IMR-90 (cell line): ENCODE measurements around the gene RHOXF2. TPM values are rescaled to one million over a fixed set of nuclear protein-coding genes. Genes with fewer than 3 reads are reported as not detected.

ENCODE experiments used
- ATAC-seq: fragments of 200-7000 bp; cut with Tn5 transposase; 2 replicates; pipeline ENCODE4 v1.9.1; 2020; ENCODE audit warnings: low read depth, mild to moderate bottlenecking, moderate library complexity
- BruUV-seq: library from RNA; stranded (reverse); fragments of 400-500 nt; replicated peaks from 2 replicates; lab custom pipeline; 2021; lab: Mats Ljungman, UMichigan
- CTCF ChIA-PET: fragments of 300-600 bp; formaldehyde crosslinking; extraction: SDS; loops from one replicate; lab custom pipeline; 2021; ENCODE audit warnings: antibody characterized with exemption; lab: Yijun Ruan, JAX
- POLR2A ChIA-PET: fragments of 300-600 bp; sonication (Branson Sonifier 250); formaldehyde crosslinking; loops from one replicate; lab custom pipeline; 2022; ENCODE audit warnings: antibody characterized with exemption; ENCODE audit not compliant: unreplicated experiment; lab: Charles Lee
- DNase-seq: peaks from one replicate; pipeline ENCODE4 v3.0.0; 2013
- H2AFZ ChIP-seq: replicated peaks from 2 replicates; pipeline ENCODE3; 2013; ENCODE audit warnings: low read length, mild to moderate bottlenecking; ENCODE audit not compliant: poor library complexity
- H2AK5ac ChIP-seq: 2 replicates; pipeline ENCODE4 v1.6.1; 2013; ENCODE audit warnings: low read depth, low read length, inconsistent platforms
- H2AK9ac ChIP-seq: replicated peaks from 2 replicates; pipeline ENCODE3; 2013; ENCODE audit warnings: mild to moderate bottlenecking, low read depth, low read length, moderate library complexity; ENCODE audit not compliant: poor library complexity
- H2BK120ac ChIP-seq: 2 replicates; pipeline ENCODE4 v1.6.1; 2013; ENCODE audit warnings: low read depth, low read length, inconsistent platforms
- H2BK15ac ChIP-seq: 3 replicates; pipeline ENCODE4 v1.6.1; 2013; ENCODE audit warnings: low read depth, low read length, inconsistent platforms
- H2BK20ac ChIP-seq: 2 replicates; pipeline ENCODE4 v1.6.1; 2013; ENCODE audit warnings: low read depth, mild to moderate bottlenecking, inconsistent platforms, low read length, moderate library complexity
- H2BK5ac ChIP-seq: 2 replicates; pipeline ENCODE4 v1.6.1; 2013; ENCODE audit warnings: mild to moderate bottlenecking, low read depth, low read length, inconsistent platforms; ENCODE audit not compliant: poor library complexity, severe bottlenecking
- H3K14ac ChIP-seq: replicated peaks from 2 replicates; pipeline ENCODE4 v1.6.1; 2013; ENCODE audit warnings: low read depth, low read length, inconsistent platforms
- H3K18ac ChIP-seq: 2 replicates; pipeline ENCODE4 v1.6.1; 2013; ENCODE audit warnings: low read depth, low read length, control low read depth
- H3K23ac ChIP-seq: 2 replicates; pipeline ENCODE4 v1.6.1; 2013; ENCODE audit warnings: low read depth, low read length, inconsistent platforms
- H3K27ac ChIP-seq: 2 replicates; pipeline ENCODE4 v1.5.1; 2013; ENCODE audit warnings: mild to moderate bottlenecking, control low read depth, low read length; ENCODE audit not compliant: insufficient read depth
- H3K27me3 ChIP-seq: 2 replicates; pipeline ENCODE4 v1.6.1; 2013; ENCODE audit warnings: low read length; ENCODE audit not compliant: control insufficient read depth, insufficient read depth
- H3K36me3 ChIP-seq: 2 replicates; pipeline ENCODE4 v1.6.1; 2013; ENCODE audit warnings: low read length, mixed read lengths; ENCODE audit not compliant: control insufficient read depth, insufficient read depth
- H3K4ac ChIP-seq: 2 replicates; pipeline ENCODE4 v1.6.1; 2013; ENCODE audit warnings: low read depth, low read length, inconsistent platforms
- H3K4me1 ChIP-seq: 2 replicates; pipeline ENCODE4 v1.6.1; 2013; ENCODE audit warnings: low read length, mixed read lengths; ENCODE audit not compliant: control insufficient read depth, insufficient read depth
- H3K4me2 ChIP-seq: 2 replicates; pipeline ENCODE4 v1.6.1; 2013; ENCODE audit warnings: low read depth, mild to moderate bottlenecking, control low read depth, low read length, moderate library complexity
- H3K4me3 ChIP-seq: 2 replicates; pipeline ENCODE4 v1.5.1; 2013; ENCODE audit warnings: low read depth, mild to moderate bottlenecking, control low read depth, low read length, moderate library complexity; ENCODE audit not compliant: insufficient read depth
- H3K56ac ChIP-seq: 2 replicates; pipeline ENCODE4 v1.6.1; 2013; ENCODE audit warnings: low read length, inconsistent platforms; ENCODE audit not compliant: insufficient read depth; ENCODE audit errors: extremely low read depth
- H3K79me1 ChIP-seq, 2 experiments: 2 replicates each; pipeline ENCODE4 v1.6.1; 2013; ENCODE audit warnings: low read length in 2 of 2, inconsistent platforms in 1 of 2, low read depth in 1 of 2
- H3K9ac ChIP-seq: 2 replicates; pipeline ENCODE4 v1.6.1; 2013; ENCODE audit warnings: low read depth, low read length, control low read depth
- H3K9me1 ChIP-seq: 2 replicates; pipeline ENCODE4 v1.6.1; 2013; ENCODE audit warnings: low read length, inconsistent platforms; ENCODE audit not compliant: insufficient read depth
- H3K9me3 ChIP-seq: 2 replicates; pipeline ENCODE4 v1.6.1; 2013; ENCODE audit warnings: low read length; ENCODE audit not compliant: control insufficient read depth, insufficient read depth
- H4K20me1 ChIP-seq: 2 replicates; pipeline ENCODE4 v1.6.1; 2013; ENCODE audit warnings: low read length, inconsistent platforms; ENCODE audit not compliant: insufficient read depth
- H4K5ac ChIP-seq: 2 replicates; pipeline ENCODE4 v1.6.1; 2013; ENCODE audit warnings: mild to moderate bottlenecking, low read depth, low read length, control low read depth
- H4K8ac ChIP-seq, 2 experiments: 2 replicates each; pipeline ENCODE4 v1.6.1; 2013; ENCODE audit warnings: low read depth in 2 of 2, low read length in 2 of 2, control low read depth in 1 of 2, inconsistent platforms in 1 of 2
- H4K91ac ChIP-seq: 2 replicates; pipeline ENCODE4 v1.6.1; 2013; ENCODE audit warnings: low read depth, low read length, inconsistent platforms; ENCODE audit not compliant: insufficient read depth
- CEBPB ChIP-seq: IDR thresholded peaks from 2 replicates; pipeline ENCODE4 v1.6.1; 2012; ENCODE audit warnings: low read depth, low read length, improper control_type of control experiment
- CHD1 ChIP-seq: IDR thresholded peaks from 2 replicates; pipeline ENCODE4 v1.6.1; 2012; ENCODE audit warnings: low read depth, low read length, improper control_type of control experiment
- CTCF ChIP-seq: conservative IDR thresholded peaks from 2 replicates; pipeline ENCODE4 v1.5.1; 2012; ENCODE audit warnings: mild to moderate bottlenecking, low read depth, low read length, improper control_type of control experiment
- ELK1 ChIP-seq: fragments of 150-350 bp; IDR thresholded peaks from 2 replicates; pipeline ENCODE4 v1.6.1; 2016; ENCODE audit warnings: low read depth, mild to moderate bottlenecking, low read length, moderate library complexity, borderline replicate concordance
- FOS ChIP-seq: fragments of 150-350 bp; IDR thresholded peaks from 2 replicates; pipeline ENCODE4 v1.6.1; 2016; ENCODE audit warnings: low read depth, low read length
- MAFK ChIP-seq: IDR thresholded peaks from 2 replicates; pipeline ENCODE4 v1.6.1; 2012; ENCODE audit warnings: low read depth, low read length, improper control_type of control experiment
- MAZ ChIP-seq: IDR thresholded peaks from 2 replicates; pipeline ENCODE4 v1.6.1; 2012; ENCODE audit warnings: low read depth, mild to moderate bottlenecking, low read length, improper control_type of control experiment, moderate library complexity, borderline replicate concordance
- NFE2L2 ChIP-seq: fragments of 150-350 bp; IDR thresholded peaks from 2 replicates; pipeline ENCODE4 v1.6.1; 2016; ENCODE audit warnings: low read depth, mild to moderate bottlenecking, low read length
- POLR2A ChIP-seq: IDR thresholded peaks from 2 replicates; pipeline ENCODE4 v1.6.1; 2012; ENCODE audit warnings: mild to moderate bottlenecking, low read depth, low read length
- RAD21 ChIP-seq: IDR thresholded peaks from 2 replicates; pipeline ENCODE4 v1.6.1; 2012; ENCODE audit warnings: low read length, improper control_type of control experiment
- RCOR1 ChIP-seq: IDR thresholded peaks from 2 replicates; pipeline ENCODE4 v1.6.1; 2012; ENCODE audit warnings: mild to moderate bottlenecking, low read length, improper control_type of control experiment; ENCODE audit not compliant: insufficient replicate concordance
- RFX5 ChIP-seq: IDR thresholded peaks from 2 replicates; pipeline ENCODE4 v1.8.0; 2012; ENCODE audit warnings: low read depth, mild to moderate bottlenecking, low read length, moderate library complexity
- SMC3 ChIP-seq: fragments of 150-350 bp; IDR thresholded peaks from 2 replicates; pipeline ENCODE4 v1.6.1; 2016; ENCODE audit warnings: low read depth, mild to moderate bottlenecking, antibody characterized with exemption, low read length, moderate library complexity
- USF2 ChIP-seq: fragments of 150-350 bp; IDR thresholded peaks from 2 replicates; pipeline ENCODE4 v1.6.1; 2017; ENCODE audit warnings: mild to moderate bottlenecking, antibody characterized with exemption, low read length, low read depth
- WGBS, 2 experiments: methylation state at CpG; one replicate each; pipeline versions ENCODE4 v1.1.5 to v1.1.7; 2013; ENCODE audit warnings: missing lambda C conversion rate in 2 of 2; ENCODE audit not compliant: insufficient read length in 1 of 2; ENCODE audit errors: extremely low coverage in 2 of 2; 5-methylcytosine and 5-hydroxymethylcytosine counted together
- dilution Hi-C: fragments of 300-500 bp; cut with HindIII; formaldehyde crosslinking; loops from one replicate; pipeline ENCODE4 v1.14.3; 2018; ENCODE audit warnings: low sequenced_read_pairs; ENCODE audit not compliant: unreplicated experiment
- in situ Hi-C: fragments of 300-500 bp; cut with MboI; formaldehyde crosslinking; loops from 3 replicates; pipeline ENCODE4 v1.14.3; 2019; ENCODE audit warnings: low sequenced_read_pairs, inconsistent platforms, mixed read lengths
- intact Hi-C: fragments of 100-400 bp; cut with micrococcal nuclease; formaldehyde crosslinking; loops from 2 replicates; pipeline ENCODE4 v1.10.0; 2022
- polyA plus RNA-seq, 3 experiments: library from polyadenylated mRNA; depleted of rRNA; stranded (reverse); fragments of >200 nt; gene quantifications; 2 replicates each; pipeline ENCODE4 v1.2.3, GENCODE V29; 2012; ENCODE audit warnings: low replicate concordance in 1 of 3
- total RNA-seq: library from RNA; depleted of rRNA; stranded (reverse); fragments of >200 nt; gene quantifications from 2 replicates; pipeline ENCODE4 v1.2.3, GENCODE V29; 2012

RHOXF2 gene
- total and polyA plus RNA-seq, 2 of the 4 experiments (the other 2 are of a cell fraction): not detected

- Histone ChIP-seq H4K20me1 (no peaks in the 10 kb centered on the region), H2AFZ (no peak overlapping the region), H3K14ac (no peak overlapping the region), H3K23ac (no peak overlapping the region), H3K36me3 (no peaks in the 10 kb centered on the region), H2BK20ac (no peak overlapping the region), H3K27me3 (no peaks in the 10 kb centered on the region), H3K9ac (no peak overlapping the region), H3K9me3 (no peaks in the 10 kb centered on the region), H3K4me1 (no peaks in the 10 kb centered on the region), H3K9me1 (no peaks in the 10 kb centered on the region), H3K79me1 (no peaks in the 10 kb centered on the region), H4K5ac (no peak overlapping the region), H3K4ac (no peak overlapping the region), H2AK9ac (no peak overlapping the region), H4K91ac (no peak overlapping the region), H2BK15ac (no peak overlapping the region), H2BK120ac (no peak overlapping the region), H2BK5ac (no peak overlapping the region), H3K27ac (no peak overlapping the region), H3K4me3 (no peak overlapping the region), H4K8ac (no peak overlapping the region), H3K4me2 (no peak overlapping the region), H2AK5ac (no peak overlapping the region), H3K18ac (no peak overlapping the region), H3K56ac (no peak overlapping the region)
- BruUV-seq: no TSS peak
- ChIA-PET POLR2A (no interaction called here), CTCF (no interaction called here)
- no peak for TF ChIP-seq CEBPB
- no peak for TF ChIP-seq RFX5
- no peak for TF ChIP-seq NFE2L2
- no peak for TF ChIP-seq FOS
- no peak for TF ChIP-seq CTCF
- TF ChIP-seq MAFK: no peak
- TF ChIP-seq POLR2A: no peak
- TF ChIP-seq RAD21: no peak
- TF ChIP-seq MAZ: no peak
- TF ChIP-seq RCOR1: no peak
- TF ChIP-seq SMC3: no peak
- no peak for TF ChIP-seq USF2
- no peak for TF ChIP-seq ELK1
- no peak for TF ChIP-seq CHD1
- DNase-seq (no peak), ATAC-seq (no peak)
- in situ Hi-C loops (loop anchor here (25.0 kb wide), 1 partner anchor 174 kb away; no protein-coding TSS in a partner anchor), intact Hi-C loops (no loop called here), dilution Hi-C loops (no loop called here)
- WGBS, 2 experiments: 61% methylated on average over 2 of the region's 6 CpGs; no CpG with 5 or more reads in 1 of the 2 experiments
Measured at GRCh38 chrX:120136128-120136527, 22.3 kb upstream of the RHOXF2 start.
